ENCODE results near the gene OSBPL8. TPM values are rescaled to one million over a fixed set of nuclear protein-coding genes. Genes with fewer than 3 reads are reported as not detected.
"Not testable (repeated sequence)": the region's sequence is repeated elsewhere in the genome, so short reads cannot be mapped to it uniquely, and the experiment has no call there.

Gene OSBPL8
- polyA plus RNA-seq, 1 experiment = 31.2 TPM

GRCh38 chr12:76329159-76329558 is 230.4 kb downstream of the OSBPL8 start:
- no peaks in the 10 kb centered on the region for H3K36me3 ChIP-seq (ENCODE audit: control insufficient read depth, insufficient read depth, low read length)
- POLR2A ChIA-PET = interaction anchor here (0.6 kb wide), 1 partner anchor 9 kb away, joined by 3 read pairs; no protein-coding TSS in a partner anchor
- TF ChIP-seq CTCF (IDR thresholded peaks at IDR 0.05; ENCODE audit: insufficient read depth, low read depth, low read length) = no peak
- H3K27me3 ChIP-seq (ENCODE audit: control insufficient read depth, insufficient read depth, low read length) = no peaks in the 10 kb centered on the region
- CTCF ChIA-PET = interaction anchor here (1.2 kb wide), 2 partner anchors 17 to 29 kb away, joined by 3 to 4 read pairs; no protein-coding TSS in a partner anchor
- DNase-seq (ENCODE audit: low read depth) = peak; percentile 76
- H3K4me3 ChIP-seq (ENCODE audit: low read depth, low read length) = no peak overlapping the region

GRCh38 chr12:76319595-76320319 is 239.8 kb downstream of the OSBPL8 start:
- CTCF ChIA-PET; DNase-seq (ENCODE audit: low read depth); H3K36me3 ChIP-seq (ENCODE audit: control insufficient read depth, insufficient read depth, low read length); POLR2A ChIA-PET; H3K27me3 ChIP-seq (ENCODE audit: control insufficient read depth, insufficient read depth, low read length); H3K4me3 ChIP-seq (ENCODE audit: low read depth, low read length): not testable (repeated sequence)

GRCh38 chr12:76318773-76319594 is 240.6 kb downstream of the OSBPL8 start:
- TF ChIP-seq CTCF (IDR thresholded peaks at IDR 0.05; ENCODE audit: insufficient read depth, low read depth, low read length) = no peak
- ChIA-PET POLR2A (no interaction called here), CTCF (no interaction called here)
- no peak overlapping the region for H3K4me3 ChIP-seq (ENCODE audit: low read depth, low read length)
- H3K27me3 ChIP-seq (ENCODE audit: control insufficient read depth, insufficient read depth, low read length) = no peaks in the 10 kb centered on the region
- H3K36me3 ChIP-seq (ENCODE audit: control insufficient read depth, insufficient read depth, low read length) = no peaks in the 10 kb centered on the region
- DNase-seq (ENCODE audit: low read depth) = no peak

- CTCF ChIA-PET = no interaction called here
- no peak overlapping the region for H3K4me3 ChIP-seq (ENCODE audit: low read depth, low read length)
- H3K27me3 ChIP-seq (ENCODE audit: control insufficient read depth, insufficient read depth, low read length) = no peaks in the 10 kb centered on the region
- POLR2A ChIA-PET = no interaction called here
- TF ChIP-seq CTCF (IDR thresholded peaks at IDR 0.05; ENCODE audit: insufficient read depth, low read depth, low read length) = no peak
- no peak for DNase-seq (ENCODE audit: low read depth)
- no peaks in the 10 kb centered on the region for H3K36me3 ChIP-seq (ENCODE audit: control insufficient read depth, insufficient read depth, low read length)
Observed at GRCh38 chr12:76317976-76318375, 241.6 kb downstream of the OSBPL8 start.

- ChIA-PET CTCF (no interaction called here), POLR2A (no interaction called here)
- no peaks in the 10 kb centered on the region for H3K27me3 ChIP-seq (ENCODE audit: control insufficient read depth, insufficient read depth, low read length)
- no peaks in the 10 kb centered on the region for H3K36me3 ChIP-seq (ENCODE audit: control insufficient read depth, insufficient read depth, low read length)
- DNase-seq (ENCODE audit: low read depth) = no peak
- H3K4me3 ChIP-seq (ENCODE audit: low read depth, low read length) = no peak overlapping the region
- no peak for TF ChIP-seq CTCF (IDR thresholded peaks at IDR 0.05; ENCODE audit: insufficient read depth, low read depth, low read length)
Observed at GRCh38 chr12:76316468-76316867, 243.1 kb downstream of the OSBPL8 start.
